SK-N-SH (cell line): Measurements from ENCODE around the gene SGPP2.

Source experiments
- EP300 ChIP-seq, 2 experiments: IDR thresholded peaks; 2 replicates each; pipeline versions ENCODE4 v1.4.0 to v1.6.1; 2012; ENCODE audit warnings: borderline replicate concordance in 1 of 2, low read depth in 1 of 2, low read length in 1 of 2
- EZH2phosphoT487 ChIP-seq: fragments of 200-600 bp; sonication (generic); IDR thresholded peaks from 2 replicates; pipeline ENCODE4 v1.6.1; 2017; ENCODE audit warnings: low read depth, mixed run types, mild to moderate bottlenecking, antibody characterized with exemption, moderate library complexity, borderline replicate concordance
- GABPA ChIP-seq: IDR thresholded peaks from 2 replicates; pipeline ENCODE4 v1.4.0; 2012; ENCODE audit warnings: low read depth, mild to moderate bottlenecking
- JUND ChIP-seq: IDR thresholded peaks from 2 replicates; pipeline ENCODE4 v1.4.0; 2012
- NFIC ChIP-seq: IDR thresholded peaks from 2 replicates; pipeline ENCODE4 v1.4.0; 2012; ENCODE audit warnings: borderline replicate concordance
- POLR2AphosphoS5 ChIP-seq: IDR thresholded peaks from 2 replicates; pipeline ENCODE4 v1.6.1; 2012; ENCODE audit warnings: low read depth, low read length
- RFX5 ChIP-seq: IDR thresholded peaks from 2 replicates; pipeline ENCODE4 v1.6.1; 2012; ENCODE audit warnings: mild to moderate bottlenecking, improper control_type of control experiment, low read length
- SIN3A ChIP-seq: IDR thresholded peaks from 2 replicates; pipeline ENCODE4 v1.6.1; 2012; ENCODE audit warnings: low read depth, mild to moderate bottlenecking, low read length, moderate library complexity, borderline replicate concordance
- SMC3 ChIP-seq: IDR thresholded peaks from 2 replicates; pipeline ENCODE4 v1.6.1; 2012; ENCODE audit warnings: low read depth, low read length, improper control_type of control experiment
- TF ChIP-seq, protein P1 (sequence below): fragments of 200-600 bp; sonication (generic); IDR thresholded peaks from 2 replicates; pipeline ENCODE4 v1.6.1; 2017; ENCODE audit warnings: antibody characterized with exemption, mild to moderate bottlenecking, moderate library complexity
- TF ChIP-seq, protein P2 (sequence below): IDR thresholded peaks from 2 replicates; pipeline ENCODE4 v1.6.1; 2012; ENCODE audit warnings: mild to moderate bottlenecking, low read depth, low read length, moderate library complexity
- TF ChIP-seq, protein P3 (sequence below): IDR thresholded peaks from 2 replicates; pipeline ENCODE4 v1.4.0; 2012; ENCODE audit warnings: low read depth, borderline replicate concordance
- TF ChIP-seq, protein P4 (sequence below): IDR thresholded peaks from 2 replicates; pipeline ENCODE4 v1.4.0; 2012; ENCODE audit warnings: low read depth

DNA sequence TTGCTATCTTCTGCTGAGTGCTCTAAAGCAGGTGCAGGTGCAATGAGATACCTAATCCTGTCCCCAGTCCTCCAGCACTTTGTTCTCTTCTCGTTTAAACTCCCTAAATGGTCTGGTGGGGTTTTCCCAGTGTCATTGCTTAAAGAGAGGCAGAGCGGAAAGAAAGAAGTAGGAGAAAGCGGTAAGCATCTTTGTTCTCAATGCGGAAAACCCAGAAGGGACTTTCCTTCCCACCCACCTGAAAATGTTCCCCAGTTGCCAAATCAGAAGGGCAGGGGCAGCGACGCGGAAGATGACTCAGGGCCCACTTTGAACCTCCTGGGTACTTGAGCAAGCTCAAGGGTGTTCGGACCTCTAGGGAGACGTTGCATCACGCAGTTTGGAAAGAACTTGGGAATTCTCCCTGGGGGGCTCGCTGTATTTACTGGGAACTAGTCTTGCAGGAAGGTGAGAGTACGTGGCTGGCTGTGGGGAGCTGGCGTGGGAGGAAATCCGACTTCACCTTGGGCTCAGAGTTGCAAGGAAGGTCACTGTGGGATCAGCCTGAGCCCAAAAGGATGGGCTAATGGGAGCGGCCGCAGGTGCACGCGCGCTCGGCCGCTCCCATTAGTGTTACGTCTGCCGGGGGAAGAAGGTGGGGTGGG, 589 bp upstream of the SGPP2 start:
- TF ChIP-seq EP300 (IDR thresholded peaks at IDR 0.05; ENCODE audit: borderline replicate concordance in 1 of 2, low read depth in 1 of 2, low read length in 1 of 2): no peak
- TF ChIP-seq, protein P1, sequence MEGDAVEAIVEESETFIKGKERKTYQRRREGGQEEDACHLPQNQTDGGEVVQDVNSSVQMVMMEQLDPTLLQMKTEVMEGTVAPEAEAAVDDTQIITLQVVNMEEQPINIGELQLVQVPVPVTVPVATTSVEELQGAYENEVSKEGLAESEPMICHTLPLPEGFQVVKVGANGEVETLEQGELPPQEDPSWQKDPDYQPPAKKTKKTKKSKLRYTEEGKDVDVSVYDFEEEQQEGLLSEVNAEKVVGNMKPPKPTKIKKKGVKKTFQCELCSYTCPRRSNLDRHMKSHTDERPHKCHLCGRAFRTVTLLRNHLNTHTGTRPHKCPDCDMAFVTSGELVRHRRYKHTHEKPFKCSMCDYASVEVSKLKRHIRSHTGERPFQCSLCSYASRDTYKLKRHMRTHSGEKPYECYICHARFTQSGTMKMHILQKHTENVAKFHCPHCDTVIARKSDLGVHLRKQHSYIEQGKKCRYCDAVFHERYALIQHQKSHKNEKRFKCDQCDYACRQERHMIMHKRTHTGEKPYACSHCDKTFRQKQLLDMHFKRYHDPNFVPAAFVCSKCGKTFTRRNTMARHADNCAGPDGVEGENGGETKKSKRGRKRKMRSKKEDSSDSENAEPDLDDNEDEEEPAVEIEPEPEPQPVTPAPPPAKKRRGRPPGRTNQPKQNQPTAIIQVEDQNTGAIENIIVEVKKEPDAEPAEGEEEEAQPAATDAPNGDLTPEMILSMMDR: no peak
- TF ChIP-seq EZH2phosphoT487: no peak
- no peak for TF ChIP-seq NFIC
- no peak for TF ChIP-seq POLR2AphosphoS5
- TF ChIP-seq, protein P2, sequence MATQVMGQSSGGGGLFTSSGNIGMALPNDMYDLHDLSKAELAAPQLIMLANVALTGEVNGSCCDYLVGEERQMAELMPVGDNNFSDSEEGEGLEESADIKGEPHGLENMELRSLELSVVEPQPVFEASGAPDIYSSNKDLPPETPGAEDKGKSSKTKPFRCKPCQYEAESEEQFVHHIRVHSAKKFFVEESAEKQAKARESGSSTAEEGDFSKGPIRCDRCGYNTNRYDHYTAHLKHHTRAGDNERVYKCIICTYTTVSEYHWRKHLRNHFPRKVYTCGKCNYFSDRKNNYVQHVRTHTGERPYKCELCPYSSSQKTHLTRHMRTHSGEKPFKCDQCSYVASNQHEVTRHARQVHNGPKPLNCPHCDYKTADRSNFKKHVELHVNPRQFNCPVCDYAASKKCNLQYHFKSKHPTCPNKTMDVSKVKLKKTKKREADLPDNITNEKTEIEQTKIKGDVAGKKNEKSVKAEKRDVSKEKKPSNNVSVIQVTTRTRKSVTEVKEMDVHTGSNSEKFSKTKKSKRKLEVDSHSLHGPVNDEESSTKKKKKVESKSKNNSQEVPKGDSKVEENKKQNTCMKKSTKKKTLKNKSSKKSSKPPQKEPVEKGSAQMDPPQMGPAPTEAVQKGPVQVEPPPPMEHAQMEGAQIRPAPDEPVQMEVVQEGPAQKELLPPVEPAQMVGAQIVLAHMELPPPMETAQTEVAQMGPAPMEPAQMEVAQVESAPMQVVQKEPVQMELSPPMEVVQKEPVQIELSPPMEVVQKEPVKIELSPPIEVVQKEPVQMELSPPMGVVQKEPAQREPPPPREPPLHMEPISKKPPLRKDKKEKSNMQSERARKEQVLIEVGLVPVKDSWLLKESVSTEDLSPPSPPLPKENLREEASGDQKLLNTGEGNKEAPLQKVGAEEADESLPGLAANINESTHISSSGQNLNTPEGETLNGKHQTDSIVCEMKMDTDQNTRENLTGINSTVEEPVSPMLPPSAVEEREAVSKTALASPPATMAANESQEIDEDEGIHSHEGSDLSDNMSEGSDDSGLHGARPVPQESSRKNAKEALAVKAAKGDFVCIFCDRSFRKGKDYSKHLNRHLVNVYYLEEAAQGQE: no peak
- no peak for TF ChIP-seq RFX5
- TF ChIP-seq GABPA: no peak
- no peak for TF ChIP-seq SMC3
- TF ChIP-seq, protein P3, sequence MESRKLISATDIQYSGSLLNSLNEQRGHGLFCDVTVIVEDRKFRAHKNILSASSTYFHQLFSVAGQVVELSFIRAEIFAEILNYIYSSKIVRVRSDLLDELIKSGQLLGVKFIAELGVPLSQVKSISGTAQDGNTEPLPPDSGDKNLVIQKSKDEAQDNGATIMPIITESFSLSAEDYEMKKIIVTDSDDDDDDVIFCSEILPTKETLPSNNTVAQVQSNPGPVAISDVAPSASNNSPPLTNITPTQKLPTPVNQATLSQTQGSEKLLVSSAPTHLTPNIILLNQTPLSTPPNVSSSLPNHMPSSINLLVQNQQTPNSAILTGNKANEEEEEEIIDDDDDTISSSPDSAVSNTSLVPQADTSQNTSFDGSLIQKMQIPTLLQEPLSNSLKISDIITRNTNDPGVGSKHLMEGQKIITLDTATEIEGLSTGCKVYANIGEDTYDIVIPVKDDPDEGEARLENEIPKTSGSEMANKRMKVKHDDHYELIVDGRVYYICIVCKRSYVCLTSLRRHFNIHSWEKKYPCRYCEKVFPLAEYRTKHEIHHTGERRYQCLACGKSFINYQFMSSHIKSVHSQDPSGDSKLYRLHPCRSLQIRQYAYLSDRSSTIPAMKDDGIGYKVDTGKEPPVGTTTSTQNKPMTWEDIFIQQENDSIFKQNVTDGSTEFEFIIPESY: no peak
- TF ChIP-seq, protein P4, sequence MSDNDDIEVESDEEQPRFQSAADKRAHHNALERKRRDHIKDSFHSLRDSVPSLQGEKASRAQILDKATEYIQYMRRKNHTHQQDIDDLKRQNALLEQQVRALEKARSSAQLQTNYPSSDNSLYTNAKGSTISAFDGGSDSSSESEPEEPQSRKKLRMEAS: no peak
- no peak for TF ChIP-seq JUND
- TF ChIP-seq SIN3A: no peak
